Measurements from ENCODE around the gene PTPN7. TPM values are rescaled to one million over a fixed set of nuclear protein-coding genes. Genes with fewer than 3 reads are reported as not detected.

Gene PTPN7
- polyA plus RNA-seq, 1 of the 3 experiments (the other 2 are of a cell fraction): not detected

DNA sequence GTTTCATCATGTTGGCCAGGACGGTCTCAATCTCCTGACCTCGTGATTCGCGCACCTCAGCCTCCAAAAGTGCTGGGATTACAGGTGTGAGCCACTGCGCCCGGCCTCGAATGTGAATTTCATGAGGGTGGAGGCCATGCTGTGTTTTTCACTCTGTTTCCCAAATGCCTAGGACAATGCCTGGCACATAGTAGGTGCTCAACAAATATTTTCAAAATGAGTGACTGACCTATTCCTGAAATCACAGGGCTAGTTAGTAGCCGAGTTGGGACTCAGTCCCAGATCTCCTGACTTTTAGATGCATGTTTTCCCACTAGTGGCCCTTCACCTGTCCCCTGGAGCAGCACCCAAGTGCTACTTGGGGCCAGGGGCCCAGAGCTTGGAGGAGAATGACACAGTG is 44.1 kb downstream of the PTPN7 start:
- peaks cover 6 to 10% of the 10 kb centered on the region in 2 experiments; a peak in 2 of 4 replicates for H3K4me1 ChIP-seq (ENCODE audit: control insufficient read depth in 1 of 2, insufficient read depth in 2 of 2, low read depth in 1 of 2, low read length in 1 of 2)
- no peaks in the 10 kb centered on the region for H3K36me3 ChIP-seq (replicated peaks in 1 of 2; ENCODE audit: control insufficient read depth in 1 of 2, insufficient read depth in 2 of 2, low read length in 1 of 2)
- H3K9ac ChIP-seq: no peak overlapping the region
- ChIA-PET CTCF (interaction anchor here (4.7 to 12.0 kb wide), 2 partner anchors 110 to 116 kb away, joined by 27 to 411 read pairs; partner anchors contain the start of gene ELF3), POLR2A (no interaction called here)
- no peaks in the 10 kb centered on the region for H3K9me3 ChIP-seq
- no peaks in the 10 kb centered on the region for H3K9me2 ChIP-seq
- WGBS (ENCODE audit: low lambda C conversion rate): 94% methylated on average over 8 of the region's 8 CpGs
- H3K27me3 ChIP-seq (ENCODE audit: insufficient read depth): no peaks in the 10 kb centered on the region
- no peaks in the 10 kb centered on the region for H3K79me2 ChIP-seq (ENCODE audit: insufficient read depth)
- H3K4me3 ChIP-seq (ENCODE audit: low read depth in 2 of 2, low read length in 1 of 2): no peak overlapping the region
- no peak for DNase-seq
- H2AFZ ChIP-seq (ENCODE audit: low read depth): no peak overlapping the region
- no peaks in the 10 kb centered on the region for H4K20me1 ChIP-seq (ENCODE audit: insufficient read depth)
- no peak overlapping the region for H3K27ac ChIP-seq (ENCODE audit: low read depth in 2 of 2, low read length in 1 of 2)
- no peaks in the 10 kb centered on the region for H3F3A ChIP-seq (replicated peaks; ENCODE audit: insufficient read depth)
- H3K4me2 ChIP-seq: no peak overlapping the region
- TF ChIP-seq NFIC (IDR thresholded peaks at IDR 0.05; ENCODE audit: borderline replicate concordance) (no peak), CHD2 (IDR thresholded peaks at IDR 0.05; ENCODE audit: low read length, partially characterized antibody) (no peak), FOXM1 (IDR thresholded peaks at IDR 0.05; ENCODE audit: low read depth) (no peak), FOXJ3 (CRISPR knock-in tag; IDR thresholded peaks at IDR 0.05) (no peak), MXI1 (IDR thresholded peaks at IDR 0.05; ENCODE audit: low read depth, low read length) (no peak), SMC3 (IDR thresholded peaks at IDR 0.05; ENCODE audit: low read depth, low read length) (no peak)
- TF ChIP-seq, protein P1, sequence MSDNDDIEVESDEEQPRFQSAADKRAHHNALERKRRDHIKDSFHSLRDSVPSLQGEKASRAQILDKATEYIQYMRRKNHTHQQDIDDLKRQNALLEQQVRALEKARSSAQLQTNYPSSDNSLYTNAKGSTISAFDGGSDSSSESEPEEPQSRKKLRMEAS (IDR thresholded peaks at IDR 0.05; ENCODE audit: low read depth): no peak
- TF ChIP-seq, protein P2, sequence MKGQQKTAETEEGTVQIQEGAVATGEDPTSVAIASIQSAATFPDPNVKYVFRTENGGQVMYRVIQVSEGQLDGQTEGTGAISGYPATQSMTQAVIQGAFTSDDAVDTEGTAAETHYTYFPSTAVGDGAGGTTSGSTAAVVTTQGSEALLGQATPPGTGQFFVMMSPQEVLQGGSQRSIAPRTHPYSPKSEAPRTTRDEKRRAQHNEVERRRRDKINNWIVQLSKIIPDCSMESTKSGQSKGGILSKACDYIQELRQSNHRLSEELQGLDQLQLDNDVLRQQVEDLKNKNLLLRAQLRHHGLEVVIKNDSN (IDR thresholded peaks at IDR 0.05; ENCODE audit: borderline replicate concordance, low read depth): no peak

DNA sequence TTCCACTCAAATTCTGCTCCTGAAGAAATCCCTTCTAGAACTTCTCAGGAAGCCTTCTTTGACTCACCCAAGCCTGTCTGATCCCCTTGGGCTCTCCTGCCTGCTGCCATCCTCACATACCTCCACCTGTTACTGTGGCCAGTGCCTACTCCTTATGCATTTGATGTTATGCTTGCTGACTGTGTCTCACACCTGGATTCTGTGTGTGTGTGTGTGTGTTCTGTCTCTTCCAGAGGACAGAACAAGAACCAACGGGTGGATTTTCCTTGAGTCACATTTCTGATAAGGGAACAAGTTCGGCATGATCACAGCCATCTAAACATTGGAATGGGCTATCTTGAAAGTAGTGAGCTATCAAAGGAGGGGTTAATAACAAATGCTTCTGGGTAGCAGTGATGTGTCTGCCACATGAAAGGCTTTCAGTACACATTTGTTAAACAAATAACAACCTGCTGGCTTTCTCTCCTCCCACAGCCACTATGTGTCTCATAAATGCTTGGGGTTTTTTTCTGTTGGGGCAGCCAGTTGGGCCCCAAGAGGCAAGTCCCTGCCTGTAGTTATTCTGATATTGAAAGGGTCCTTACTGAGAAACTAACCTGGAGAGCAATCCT is 46.6 kb downstream of the PTPN7 start:
- no peak overlapping the region for H3K9ac ChIP-seq
- no peak for DNase-seq
- no peaks in the 10 kb centered on the region for H3K9me3 ChIP-seq
- no peaks in the 10 kb centered on the region for H4K20me1 ChIP-seq (ENCODE audit: insufficient read depth)
- H3K79me2 ChIP-seq (ENCODE audit: insufficient read depth): no peaks in the 10 kb centered on the region
- WGBS (ENCODE audit: low lambda C conversion rate): 60% methylated on average over 2 of the region's 2 CpGs
- H3K36me3 ChIP-seq (replicated peaks in 1 of 2; ENCODE audit: control insufficient read depth in 1 of 2, insufficient read depth in 2 of 2, low read length in 1 of 2): no peaks in the 10 kb centered on the region
- H3F3A ChIP-seq (replicated peaks; ENCODE audit: insufficient read depth): no peaks in the 10 kb centered on the region
- peaks cover 6 to 10% of the 10 kb centered on the region in 2 experiments; a peak in 2 of 4 replicates for H3K4me1 ChIP-seq (ENCODE audit: control insufficient read depth in 1 of 2, insufficient read depth in 2 of 2, low read depth in 1 of 2, low read length in 1 of 2)
- CTCF ChIA-PET: interaction anchor here (0.6 to 4.7 kb wide), 9 partner anchors 8 to 114 kb away, joined by 3 to 27 read pairs (median 5); partner anchors contain the start of genes ELF3 and GPR37L1
- no peak overlapping the region for H2AFZ ChIP-seq (ENCODE audit: low read depth)
- no peaks in the 10 kb centered on the region for H3K27me3 ChIP-seq (ENCODE audit: insufficient read depth)
- TF ChIP-seq, protein P3, sequence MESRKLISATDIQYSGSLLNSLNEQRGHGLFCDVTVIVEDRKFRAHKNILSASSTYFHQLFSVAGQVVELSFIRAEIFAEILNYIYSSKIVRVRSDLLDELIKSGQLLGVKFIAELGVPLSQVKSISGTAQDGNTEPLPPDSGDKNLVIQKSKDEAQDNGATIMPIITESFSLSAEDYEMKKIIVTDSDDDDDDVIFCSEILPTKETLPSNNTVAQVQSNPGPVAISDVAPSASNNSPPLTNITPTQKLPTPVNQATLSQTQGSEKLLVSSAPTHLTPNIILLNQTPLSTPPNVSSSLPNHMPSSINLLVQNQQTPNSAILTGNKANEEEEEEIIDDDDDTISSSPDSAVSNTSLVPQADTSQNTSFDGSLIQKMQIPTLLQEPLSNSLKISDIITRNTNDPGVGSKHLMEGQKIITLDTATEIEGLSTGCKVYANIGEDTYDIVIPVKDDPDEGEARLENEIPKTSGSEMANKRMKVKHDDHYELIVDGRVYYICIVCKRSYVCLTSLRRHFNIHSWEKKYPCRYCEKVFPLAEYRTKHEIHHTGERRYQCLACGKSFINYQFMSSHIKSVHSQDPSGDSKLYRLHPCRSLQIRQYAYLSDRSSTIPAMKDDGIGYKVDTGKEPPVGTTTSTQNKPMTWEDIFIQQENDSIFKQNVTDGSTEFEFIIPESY (IDR thresholded peaks at IDR 0.05; ENCODE audit: borderline replicate concordance, low read depth): no peak
- TF ChIP-seq RCOR1 (IDR thresholded peaks at IDR 0.05; ENCODE audit: low read length) (no peak), FOXM1 (IDR thresholded peaks at IDR 0.05; ENCODE audit: low read depth) (no peak), RXRA (IDR thresholded peaks at IDR 0.05; ENCODE audit: borderline replicate concordance, low read depth) (no peak)
- H3K27ac ChIP-seq (ENCODE audit: low read depth in 2 of 2, low read length in 1 of 2): no peak overlapping the region
- no peak overlapping the region for H3K4me2 ChIP-seq
- H3K9me2 ChIP-seq: no peaks in the 10 kb centered on the region
- H3K4me3 ChIP-seq (ENCODE audit: low read depth in 2 of 2, low read length in 1 of 2): no peak overlapping the region
- POLR2A ChIA-PET: no interaction called here
